Right kidney (tissue), 1 donor: ENCODE data around the gene UBE3C.

ENCODE experiments used
- DNase-seq: peaks from one replicate; pipeline ENCODE4 v3.0.0-alpha.2; 2016

The UBE3C gene

DNA sequence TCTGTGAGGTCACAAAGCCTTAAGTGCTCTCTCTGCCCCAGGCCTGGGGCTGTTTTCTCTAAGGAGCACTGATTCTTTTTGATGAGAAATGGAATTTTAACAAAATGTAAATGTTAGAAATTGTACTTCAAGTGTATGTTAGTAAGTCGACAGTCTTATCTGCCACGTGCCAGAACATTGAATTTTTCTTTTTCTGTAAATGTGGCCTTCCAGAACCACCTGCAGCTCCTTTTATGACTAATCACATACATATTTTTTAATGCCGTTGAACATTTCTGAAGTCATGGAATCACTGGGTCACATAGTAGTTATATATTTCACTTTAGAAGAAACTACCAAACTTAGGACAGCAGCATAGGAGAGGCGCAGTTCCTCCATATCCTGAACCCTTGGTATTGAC is 38.0 kb downstream of the UBE3C start:
- DNase-seq = no peak

DNA sequence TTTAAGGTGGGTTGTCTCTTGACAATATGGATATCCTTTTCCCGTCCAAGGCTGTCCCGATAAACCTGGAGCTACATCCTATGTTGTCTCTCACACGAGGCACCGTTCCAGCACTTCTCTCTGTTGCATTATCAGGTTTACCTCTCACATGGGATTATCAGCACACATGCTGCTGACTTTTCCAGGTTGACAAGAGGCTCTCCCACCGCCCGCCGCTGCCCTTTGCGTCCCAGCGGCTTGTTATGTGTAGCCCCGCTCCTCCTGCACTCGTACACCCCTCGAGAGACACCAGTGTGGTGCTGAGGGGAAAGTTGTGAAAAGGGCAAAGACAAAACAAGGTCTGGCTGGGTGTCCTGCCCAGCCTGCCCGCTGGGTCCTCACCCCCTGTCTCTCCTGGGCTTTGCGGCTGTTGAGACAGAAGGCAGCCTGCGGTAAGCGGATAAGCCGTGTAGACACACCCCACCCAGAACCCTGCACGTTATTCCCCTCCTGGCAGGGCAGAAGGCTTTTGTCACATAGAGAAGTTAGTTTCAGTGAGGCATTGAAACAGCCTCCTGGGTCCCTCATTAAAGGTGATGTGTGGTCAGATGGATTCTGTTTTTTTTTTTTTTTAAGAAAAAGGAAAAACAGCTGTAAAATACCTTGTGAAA is 38.7 kb downstream of the UBE3C start:
- DNase-seq = no peak

DNA sequence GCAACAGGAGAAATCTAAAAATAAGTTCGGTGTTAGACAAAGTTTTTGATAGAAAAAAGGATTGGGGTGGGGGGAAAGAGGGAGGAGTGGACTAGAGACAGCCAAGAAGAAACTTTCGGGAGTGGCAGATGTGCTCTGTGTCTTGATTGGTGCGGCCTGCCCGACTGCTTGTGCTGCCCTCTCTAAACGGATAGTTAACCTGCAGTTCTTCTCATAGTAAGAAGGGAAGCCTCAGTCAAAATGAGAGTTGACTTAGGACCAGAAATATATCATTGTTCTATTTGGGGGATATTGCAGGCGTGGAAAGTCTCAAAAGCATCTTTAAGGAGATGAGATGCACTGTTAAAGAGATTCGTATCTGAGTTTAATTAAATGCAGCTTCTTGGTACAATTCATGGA is 39.3 kb downstream of the UBE3C start:
- DNase-seq = no peak

DNA sequence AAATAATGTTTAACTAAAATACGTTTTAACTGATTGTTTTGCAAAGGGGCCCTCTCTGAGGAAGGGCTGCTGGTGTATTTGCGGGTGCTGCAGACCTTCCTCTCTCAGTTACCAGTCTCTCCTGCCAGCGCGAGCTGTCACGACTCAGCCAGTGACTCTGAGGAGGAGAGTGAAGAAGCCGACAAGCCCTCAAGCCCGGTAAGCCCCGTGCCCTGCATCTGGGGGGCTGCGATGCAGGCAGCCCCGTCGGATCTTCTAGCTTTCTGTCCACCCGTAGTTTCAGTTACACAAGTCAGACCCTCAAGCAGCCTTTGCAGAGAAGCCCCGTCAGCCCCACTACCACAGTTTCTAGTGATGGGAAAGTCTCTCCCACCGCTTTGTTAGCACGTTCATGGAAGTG is 45.1 kb downstream of the UBE3C start:
- DNase-seq = no peak

DNA sequence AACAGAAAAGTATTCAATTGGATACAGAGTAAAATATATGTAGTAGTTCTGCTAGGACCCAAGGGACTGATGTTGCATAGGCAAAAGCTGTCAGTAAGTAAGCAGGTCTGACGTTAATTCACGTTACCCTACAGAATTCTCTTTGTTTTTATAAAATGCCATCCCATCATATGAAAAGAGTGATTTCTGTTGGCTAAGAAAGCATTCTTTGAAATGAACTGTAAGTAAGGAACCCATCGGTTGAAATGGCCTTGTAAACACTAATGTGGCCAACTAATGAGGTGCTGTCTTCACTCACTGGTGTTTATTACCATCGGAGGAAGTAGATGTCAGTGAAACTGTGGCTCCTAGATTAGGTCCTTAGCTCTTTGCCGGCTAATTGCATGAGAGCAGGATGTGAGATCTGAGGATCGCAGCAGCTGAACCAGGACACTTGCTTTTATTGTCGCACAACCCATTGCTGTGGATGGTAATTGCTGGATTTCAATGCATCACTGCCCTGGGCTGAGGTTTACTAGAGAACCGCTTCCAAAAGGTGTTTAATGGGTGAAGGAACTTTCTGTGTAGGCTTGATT is 49.5 kb downstream of the UBE3C start:
- DNase-seq = no peak

DNA sequence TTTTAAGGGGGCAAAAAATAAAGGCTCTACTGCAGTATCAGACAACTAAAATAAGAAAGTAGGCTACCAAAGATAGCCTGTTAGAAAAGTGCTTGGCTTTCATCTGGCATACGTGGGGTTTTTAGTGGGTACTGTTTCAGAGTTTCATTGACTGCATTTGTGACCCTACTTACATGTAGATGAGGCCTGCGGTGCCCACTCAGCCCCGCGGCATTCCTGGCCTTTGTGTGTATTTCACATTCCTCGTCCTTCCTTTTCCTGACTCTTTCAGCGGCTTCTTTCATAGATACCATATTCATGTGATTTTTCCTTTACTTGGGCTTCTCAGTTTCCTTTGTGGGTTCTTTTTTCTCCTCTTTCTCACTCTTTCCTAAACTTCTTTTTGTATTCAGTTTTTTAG is 50.7 kb downstream of the UBE3C start:
- DNase-seq = no peak

DNA sequence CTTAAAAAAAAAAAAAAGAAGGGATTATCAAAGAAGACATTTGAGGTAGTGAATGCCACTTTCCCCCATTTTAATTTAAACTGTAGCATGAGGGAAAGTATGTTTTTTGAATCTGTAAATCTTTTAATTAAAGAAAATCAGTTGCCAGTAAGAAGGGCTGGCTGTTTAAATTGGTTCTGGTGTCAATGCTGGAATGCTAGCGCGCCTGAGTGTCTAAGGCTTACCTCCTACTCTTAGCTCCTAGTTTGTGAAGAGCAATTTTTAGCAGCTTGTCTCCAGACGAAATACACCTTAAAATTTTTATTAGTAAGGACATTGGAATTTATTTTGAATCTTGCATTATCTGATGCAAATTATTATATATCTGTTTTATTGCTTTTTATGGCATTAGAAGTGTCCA is 54.1 kb downstream of the UBE3C start:
- no peak for DNase-seq

DNA sequence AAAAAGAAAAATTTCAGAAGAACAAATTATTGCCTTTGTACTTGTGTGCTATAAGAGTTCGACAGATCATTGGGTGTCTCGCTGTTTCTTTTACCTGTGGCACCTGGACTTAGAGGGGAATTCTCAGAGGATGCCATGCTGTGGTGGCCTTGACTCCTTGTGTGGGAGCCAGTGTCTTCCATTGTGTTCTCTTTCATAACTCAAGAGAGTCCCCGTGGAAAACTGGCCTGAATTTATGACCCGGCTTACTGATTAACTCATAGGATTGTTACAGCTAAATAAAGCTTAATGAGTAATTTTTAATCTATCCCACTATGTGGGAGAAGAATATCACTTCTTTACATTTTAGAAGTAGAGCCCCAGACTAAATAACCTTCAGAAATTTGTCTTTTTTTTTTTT is 54.5 kb downstream of the UBE3C start:
- no peak for DNase-seq

DNA sequence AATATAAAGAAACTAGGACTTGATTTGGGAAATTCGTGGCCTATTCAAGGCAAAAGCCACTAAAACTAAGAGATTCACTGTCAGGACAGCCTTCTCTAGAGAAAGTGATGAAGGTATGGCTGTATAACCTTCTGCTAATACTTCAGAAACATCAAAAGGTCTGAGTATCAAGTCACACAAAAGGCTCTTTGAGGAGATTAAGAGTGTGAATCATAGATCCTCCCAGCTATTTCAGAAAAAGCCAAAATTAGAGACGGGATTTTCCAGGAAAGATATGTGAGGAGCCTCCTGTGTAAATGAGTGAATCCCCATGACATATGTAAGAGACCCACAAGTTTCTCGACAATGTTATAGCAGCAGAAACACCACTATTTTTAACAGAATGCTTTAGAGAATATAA is 56.2 kb downstream of the UBE3C start:
- no peak for DNase-seq

DNA sequence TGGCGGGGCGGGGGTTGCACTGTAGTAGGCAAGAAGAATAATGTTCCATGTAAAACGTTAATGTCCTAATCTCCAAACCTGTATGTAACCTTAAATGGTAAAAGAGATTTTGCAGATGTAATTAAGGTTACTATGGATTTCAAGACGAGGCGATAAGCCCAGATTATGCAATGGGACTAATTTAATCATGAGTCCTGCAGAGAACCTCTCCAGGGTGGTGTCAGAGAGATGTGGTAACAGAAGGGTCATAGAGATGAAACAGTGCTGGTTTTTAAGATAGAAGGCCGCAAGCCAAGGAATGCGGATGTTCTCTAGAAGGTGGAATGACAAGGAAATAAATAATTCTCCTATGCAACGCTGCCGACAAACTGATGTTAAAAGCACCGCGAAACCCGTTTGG is 57.1 kb downstream of the UBE3C start:
- DNase-seq = no peak

DNA sequence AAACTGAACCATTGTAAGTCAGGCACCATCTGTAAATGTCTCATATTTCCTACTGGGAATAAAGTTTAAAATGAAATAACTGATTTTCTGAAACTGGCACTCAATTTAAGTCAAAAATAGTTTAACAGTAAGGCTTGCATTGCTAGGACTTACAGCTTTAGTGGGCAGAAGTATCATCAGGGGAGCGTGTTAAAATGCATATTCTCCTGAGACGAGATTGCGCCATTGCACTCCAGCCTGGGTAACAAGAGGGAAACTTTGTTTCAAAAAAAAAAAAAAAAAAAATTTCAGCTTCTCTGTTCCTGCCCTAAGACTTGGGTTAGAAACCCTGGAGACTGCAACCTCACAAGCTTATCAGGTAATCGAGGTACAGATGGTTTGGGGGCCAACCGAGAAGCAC is 65.4 kb downstream of the UBE3C start:
- DNase-seq = no peak

DNA sequence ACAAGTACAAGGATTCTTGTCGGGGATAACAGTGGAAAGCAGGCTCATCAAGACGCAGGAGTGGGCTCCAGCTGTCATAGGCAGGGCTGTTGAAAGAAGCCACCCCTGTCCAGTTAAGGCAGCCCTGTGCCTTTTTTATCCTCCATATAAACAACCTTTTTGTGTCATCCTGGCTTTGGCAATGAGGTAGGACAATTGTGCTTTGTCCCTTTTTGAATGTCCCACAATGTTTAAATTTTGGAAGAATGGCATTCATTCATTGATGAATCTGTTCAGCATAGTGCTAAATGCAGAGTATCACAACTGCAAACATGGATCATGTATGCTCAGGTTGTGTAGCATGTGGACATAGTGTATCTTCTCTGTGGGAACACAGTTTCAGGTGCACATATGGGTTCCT is 66.7 kb downstream of the UBE3C start:
- no peak for DNase-seq

DNA sequence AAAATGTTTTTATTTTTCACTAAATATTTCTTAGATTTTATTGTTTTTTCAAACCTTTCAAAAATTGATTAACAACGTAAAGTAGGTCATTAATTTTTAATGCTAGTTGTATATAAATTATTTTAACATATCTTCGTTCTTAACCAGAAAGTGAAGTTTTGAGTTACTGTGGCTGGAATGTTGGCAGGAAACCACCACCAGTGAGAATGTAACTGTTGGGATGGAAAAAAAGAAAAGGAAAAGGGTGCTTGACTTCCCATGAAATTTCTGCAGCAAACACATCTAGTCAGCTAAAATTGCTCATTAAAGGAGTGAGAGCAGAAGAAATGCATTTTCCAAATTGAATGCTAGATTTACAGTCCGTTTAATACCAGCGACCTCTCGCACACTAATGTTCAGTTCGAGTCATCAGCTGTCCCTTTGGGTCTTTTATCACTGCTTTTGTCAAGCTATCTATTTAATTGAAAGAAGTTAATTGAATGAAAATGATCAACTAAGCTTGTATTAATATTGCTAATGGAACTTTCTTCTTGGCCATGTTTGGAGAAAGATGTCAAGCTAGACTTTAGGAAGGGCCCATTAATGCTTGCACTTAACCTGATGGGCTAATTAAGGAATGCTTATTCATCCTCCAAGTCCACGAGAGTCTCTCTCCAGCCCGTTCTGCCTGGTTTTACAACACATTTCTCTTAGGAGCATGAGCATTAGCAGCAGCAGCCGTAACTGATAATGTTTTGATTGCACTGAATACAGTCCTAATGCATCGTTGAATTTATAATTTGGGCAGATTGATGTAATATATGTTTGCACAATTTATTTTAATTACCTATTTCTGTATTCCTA is 70.1 kb downstream of the UBE3C start:
- no peak for DNase-seq

DNA sequence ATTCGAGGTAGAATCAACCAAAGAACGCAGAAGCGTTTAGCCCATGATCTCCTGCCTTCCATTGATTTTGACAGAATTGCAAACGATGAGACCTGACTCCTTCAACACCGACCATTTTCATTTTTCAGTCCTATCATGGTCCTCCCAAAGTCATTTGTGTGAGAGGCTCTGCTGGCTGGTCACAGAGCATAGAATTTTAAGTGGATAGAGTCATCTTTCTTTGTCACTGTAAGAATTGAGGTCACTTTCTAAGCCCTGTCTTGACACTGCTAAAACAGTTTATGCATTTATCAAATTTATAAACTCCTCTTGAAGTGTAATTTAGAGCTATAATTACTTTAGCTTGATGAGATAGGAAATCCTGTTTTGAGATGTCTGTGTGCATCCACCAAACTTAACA is 72.0 kb downstream of the UBE3C start:
- no peak for DNase-seq

DNA sequence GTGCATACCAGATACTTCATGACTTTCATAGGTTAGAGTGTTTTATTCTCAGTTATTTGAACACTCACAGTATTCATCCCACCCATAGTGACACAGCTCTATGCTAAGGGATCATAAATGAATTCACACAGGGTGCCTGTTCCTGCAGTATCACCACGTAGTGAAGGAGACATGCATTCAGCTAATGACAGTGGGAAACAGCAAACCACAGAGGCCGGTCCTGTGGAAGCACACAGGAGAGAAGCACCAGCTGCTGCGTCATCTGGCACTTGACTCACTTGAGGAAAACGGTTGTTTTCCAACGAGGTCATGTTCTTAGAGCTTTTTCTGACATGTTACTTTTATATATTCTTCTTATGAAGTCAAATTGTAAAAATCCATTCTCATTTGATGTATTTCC is 73.0 kb downstream of the UBE3C start:
- no peak for DNase-seq

DNA sequence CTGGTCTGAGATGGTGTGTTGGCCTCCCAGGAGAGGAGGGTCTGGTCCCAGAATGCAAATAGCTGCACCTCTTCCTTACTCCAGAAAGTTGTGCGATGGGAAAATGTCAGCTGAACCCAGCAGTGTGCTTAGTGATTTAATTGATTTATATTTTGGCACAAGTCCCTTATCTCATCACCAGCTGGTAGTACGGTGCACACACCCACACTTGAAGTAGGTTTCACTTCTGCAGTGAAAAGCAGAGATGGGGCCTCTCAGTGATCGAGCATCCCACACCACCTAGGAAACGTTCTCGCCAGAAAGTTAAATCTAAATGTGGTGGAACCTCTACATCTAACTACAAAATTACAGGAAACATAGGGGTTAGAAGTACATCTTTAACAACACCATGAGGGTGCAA is 80.4 kb downstream of the UBE3C start:
- no peak for DNase-seq

DNA sequence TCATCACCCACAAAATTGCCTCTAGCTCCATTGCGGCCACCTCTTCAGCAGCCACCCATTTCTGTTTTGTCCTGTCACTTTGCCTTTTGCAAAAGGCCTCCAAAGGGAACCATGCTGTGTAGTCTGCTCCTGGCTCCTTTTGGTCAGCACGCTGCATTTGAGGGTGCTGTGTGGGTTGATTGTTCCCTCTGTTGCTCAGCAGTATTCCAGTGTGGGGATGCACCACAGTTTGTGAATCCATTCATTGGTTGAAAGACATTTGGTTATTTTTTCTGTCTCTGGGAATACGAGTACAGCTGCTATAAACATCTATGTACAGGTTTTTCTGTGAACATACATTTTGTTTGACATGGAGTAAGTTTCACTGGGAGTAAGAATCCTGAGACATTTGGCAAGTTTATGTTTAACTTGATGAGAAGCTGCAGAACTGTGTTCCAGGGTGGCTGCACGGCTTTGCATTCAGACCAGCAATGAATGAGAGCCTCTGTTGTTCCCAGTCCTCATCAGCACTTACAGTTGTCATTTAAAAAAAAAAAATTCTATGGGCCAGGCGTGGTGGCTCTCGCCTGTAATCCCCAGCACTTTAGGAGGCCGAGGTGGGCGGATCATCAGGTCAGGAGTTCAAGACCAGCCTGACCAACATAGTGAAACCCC is 82.3 kb downstream of the UBE3C start:
- DNase-seq = no peak

DNA sequence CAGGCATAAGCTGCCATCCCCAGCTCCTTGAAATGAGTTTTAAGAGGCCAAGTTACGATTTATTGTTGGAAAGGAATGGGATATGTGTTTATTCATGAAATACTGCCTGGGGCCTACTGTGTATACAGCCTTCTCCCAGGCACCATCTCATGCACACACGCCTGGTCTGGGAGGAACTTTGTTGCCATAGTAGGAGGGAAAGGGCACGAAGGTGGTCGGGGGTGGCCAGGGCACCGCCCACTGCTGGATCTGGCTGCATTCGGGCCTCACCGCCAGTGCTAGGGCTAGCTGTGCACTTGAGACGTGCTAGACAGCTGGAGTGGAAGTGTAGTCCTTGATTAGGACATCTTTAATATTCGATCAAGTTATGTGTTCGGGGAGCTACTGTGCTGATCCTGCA is 84.0 kb downstream of the UBE3C start:
- no peak for DNase-seq

DNA sequence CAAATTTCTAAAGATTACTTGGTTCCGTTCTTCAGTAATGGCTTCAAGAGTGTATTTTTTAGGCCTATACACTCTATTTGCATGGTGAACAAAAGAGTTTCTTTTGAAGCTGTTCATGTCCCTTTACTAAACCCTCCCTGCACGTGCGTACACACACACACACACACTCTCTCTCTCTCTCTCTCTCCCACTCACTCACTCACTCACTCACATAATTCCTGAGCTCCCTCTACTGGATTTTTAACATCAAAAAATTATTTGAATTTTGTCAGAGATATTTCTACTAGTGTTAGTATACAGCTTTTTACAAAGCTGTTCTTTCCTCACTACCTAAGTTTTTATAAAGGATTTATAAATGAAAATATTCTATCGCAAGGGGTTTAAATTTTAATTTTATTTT is 85.9 kb downstream of the UBE3C start:
- DNase-seq = no peak

DNA sequence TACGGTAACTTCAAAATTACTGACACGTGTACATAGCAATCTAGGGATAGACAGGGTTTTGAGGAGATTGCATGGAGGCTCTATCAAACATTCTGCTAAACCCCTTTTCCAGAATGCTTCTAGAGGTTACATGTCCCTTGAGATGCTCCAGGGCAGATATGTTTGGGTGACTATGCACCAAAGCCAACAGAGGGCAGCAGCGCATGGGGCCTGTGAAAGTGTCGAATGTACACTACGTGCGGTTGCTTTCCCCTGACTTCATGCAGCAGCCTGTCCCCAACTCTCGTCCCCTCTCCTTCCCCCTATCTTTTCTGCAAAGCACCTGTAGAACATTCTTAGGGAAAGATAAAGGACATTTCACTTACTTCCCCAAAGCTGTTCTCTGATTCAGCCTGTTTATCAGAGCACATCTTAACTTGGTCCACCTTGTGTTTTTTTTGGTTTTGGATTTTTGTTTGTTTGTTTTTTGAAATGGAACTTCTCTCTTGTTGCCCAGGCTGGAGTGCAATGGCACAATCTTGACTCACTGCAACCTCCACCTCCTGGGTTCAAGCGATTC is 90.2 kb downstream of the UBE3C start:
- DNase-seq = no peak

DNA sequence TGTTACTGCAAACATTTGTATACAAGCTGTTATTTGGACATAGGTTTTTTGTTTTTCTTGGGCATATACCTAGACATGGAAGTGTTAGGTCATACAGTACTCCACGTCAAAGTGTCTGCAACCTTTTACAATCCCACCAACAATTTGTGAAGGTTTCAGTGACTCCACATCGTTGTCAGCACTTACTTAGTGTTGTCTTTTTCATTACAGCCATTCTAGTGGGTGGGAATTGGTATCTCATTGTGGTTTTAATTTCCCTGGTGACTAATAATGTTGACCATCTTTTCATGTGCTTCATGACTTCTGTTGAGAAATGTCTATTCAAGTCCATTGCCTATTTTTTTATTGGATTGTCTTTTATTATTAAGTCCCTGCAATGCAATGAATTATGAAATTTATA is 95.0 kb downstream of the UBE3C start:
- no peak for DNase-seq

DNA sequence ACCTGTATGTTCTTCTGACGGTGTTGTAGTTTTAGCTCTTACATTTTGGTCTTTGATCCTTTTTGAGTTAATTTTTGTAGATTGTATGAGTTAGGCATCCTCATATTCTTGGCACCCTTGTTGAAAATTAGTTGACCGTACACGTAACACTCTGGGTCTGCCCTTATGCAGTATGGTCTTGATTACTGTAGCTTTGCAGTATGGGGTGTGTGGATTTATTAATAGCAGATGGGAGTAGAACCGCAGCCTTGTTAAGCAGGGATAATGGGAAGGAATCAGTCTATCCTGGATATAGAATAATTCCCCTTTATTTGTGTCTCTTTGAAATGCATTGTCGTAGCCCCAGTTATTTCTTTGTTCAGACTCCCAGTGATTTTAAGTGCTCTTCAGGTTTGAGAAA is 95.5 kb downstream of the UBE3C start:
- no peak for DNase-seq
